Osteoblast (primary cell): Measurements from ENCODE around the gene ZNF790. TPM values are rescaled to one million over a fixed set of nuclear protein-coding genes. Genes with fewer than 3 reads are reported as not detected.

Source experiments
- DNase-seq: peaks from one replicate; pipeline ENCODE4 v3.0.0; 2011; ENCODE audit warnings: low spot score, mixed read lengths; ENCODE audit not compliant: insufficient read length; ENCODE audit errors: missing footprints
- H2AFZ ChIP-seq: 2 replicates; pipeline ENCODE4 v1.6.0; 2011; ENCODE audit warnings: mild to moderate bottlenecking, low read length
- H3K27ac ChIP-seq: 2 replicates; pipeline ENCODE4 v1.5.1; 2011; ENCODE audit warnings: mild to moderate bottlenecking, low read depth, low read length, moderate library complexity
- H3K27me3 ChIP-seq: 2 replicates; pipeline ENCODE4 v1.6.0; 2012; ENCODE audit warnings: mild to moderate bottlenecking, control low read depth, inconsistent platforms, low read length, moderate library complexity; ENCODE audit not compliant: insufficient read depth
- H3K36me3 ChIP-seq: 2 replicates; pipeline ENCODE4 v1.5.1; 2011; ENCODE audit warnings: mild to moderate bottlenecking, low read length, control low read depth, moderate library complexity; ENCODE audit not compliant: insufficient read depth
- H3K4me1 ChIP-seq: 2 replicates; pipeline ENCODE4 v1.5.1; 2011; ENCODE audit warnings: mild to moderate bottlenecking, low read length, control low read depth, moderate library complexity; ENCODE audit not compliant: insufficient read depth
- H3K4me2 ChIP-seq: 2 replicates; pipeline ENCODE4 v1.6.0; 2011; ENCODE audit warnings: mild to moderate bottlenecking, low read length; ENCODE audit not compliant: insufficient read depth
- H3K4me3 ChIP-seq: fragments of 200-600 bp; sonication (generic); 3 replicates; pipeline ENCODE4 v1.5.1; 2012; ENCODE audit warnings: mild to moderate bottlenecking, low read length, inconsistent platforms; ENCODE audit not compliant: insufficient read depth
- H3K79me2 ChIP-seq: 2 replicates; pipeline ENCODE4 v1.6.0; 2012; ENCODE audit warnings: mild to moderate bottlenecking, low read length, control low read depth, inconsistent platforms; ENCODE audit not compliant: insufficient read depth
- H3K9me3 ChIP-seq: 2 replicates; pipeline ENCODE4 v1.5.1; 2011; ENCODE audit warnings: low read depth, low read length, control low read depth
- H4K20me1 ChIP-seq: 2 replicates; pipeline ENCODE4 v1.6.0; 2012; ENCODE audit warnings: mild to moderate bottlenecking, low read length, control low read depth; ENCODE audit not compliant: insufficient read depth
- CTCF ChIP-seq: IDR thresholded peaks from 2 replicates; pipeline ENCODE4 v1.5.1; 2011; ENCODE audit warnings: mild to moderate bottlenecking, low read depth, low read length, moderate library complexity; ENCODE audit errors: extremely low read depth
- total RNA-seq: library from RNA; depleted of rRNA; stranded (reverse); fragments of >200 nt; gene quantifications from 2 replicates; pipeline ENCODE4 v1.2.3, GENCODE V29; 2012

ZNF790 gene
- total RNA-seq, 1 donor = 6.9 TPM

DNA sequence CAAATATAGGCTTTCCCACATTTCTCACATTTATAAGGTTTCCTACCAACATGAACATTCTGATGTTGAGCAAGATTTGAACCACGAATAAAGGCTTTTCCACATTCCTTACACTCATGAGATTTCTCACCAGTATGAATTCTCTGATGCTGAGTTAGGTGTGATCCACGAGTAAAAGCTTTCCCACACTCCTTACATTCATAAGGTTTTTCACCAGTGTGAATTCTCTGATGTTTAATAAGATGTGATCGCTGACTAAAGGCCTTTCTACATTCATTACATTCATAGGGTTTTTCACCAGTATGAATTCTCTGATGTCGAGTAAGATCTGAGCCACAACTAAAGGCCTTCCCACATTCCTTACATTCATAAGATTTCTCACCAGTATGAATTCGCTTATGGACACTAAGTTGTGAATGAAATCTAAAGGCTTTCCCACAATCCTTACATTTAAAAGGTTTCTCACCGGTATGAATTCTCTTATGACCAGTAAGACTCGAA lies 19.0 kb downstream of the ZNF790 start:
- H3K36me3 ChIP-seq = peaks cover 59% of the 10 kb centered on the region
- no peak for TF ChIP-seq CTCF
- H3K4me1 ChIP-seq = no peaks in the 10 kb centered on the region
- H3K79me2 ChIP-seq = no peaks in the 10 kb centered on the region
- no peak overlapping the region for H3K27ac ChIP-seq
- H3K4me2 ChIP-seq = no peak overlapping the region
- no peak overlapping the region for H2AFZ ChIP-seq
- DNase-seq = no peak
- H3K27me3 ChIP-seq = no peaks in the 10 kb centered on the region
- H3K9me3 ChIP-seq = peaks cover 62% of the 10 kb centered on the region
- no peaks in the 10 kb centered on the region for H4K20me1 ChIP-seq
- H3K4me3 ChIP-seq = no peak overlapping the region

DNA sequence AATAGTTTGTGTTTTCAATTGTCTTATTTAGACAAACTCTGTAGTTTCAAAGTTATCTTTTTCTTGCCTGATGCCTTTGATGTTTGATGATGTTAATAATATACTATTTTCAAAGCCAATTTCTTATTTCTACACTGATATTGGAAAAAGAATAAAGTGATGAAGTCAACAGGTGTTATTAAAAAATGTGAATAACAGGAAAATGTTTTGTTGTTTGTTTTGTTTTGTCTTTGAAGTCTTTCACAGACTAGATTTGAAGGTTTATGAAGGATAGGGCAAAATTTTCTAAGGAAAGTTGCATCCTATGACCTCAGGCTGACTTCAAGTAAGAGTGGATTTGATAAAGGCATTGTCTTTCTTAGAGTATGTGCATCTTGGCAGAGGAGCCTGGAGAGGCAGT lies 31.2 kb downstream of the ZNF790 start:
- Histone ChIP-seq H3K79me2 (peaks cover 7% of the 10 kb centered on the region), H3K4me3 (no peak overlapping the region), H3K4me1 (no peaks in the 10 kb centered on the region), H3K9me3 (peaks cover 4% of the 10 kb centered on the region), H3K27ac (no peak overlapping the region), H3K36me3 (peaks cover 31% of the 10 kb centered on the region), H3K27me3 (no peaks in the 10 kb centered on the region), H2AFZ (no peak overlapping the region), H4K20me1 (no peaks in the 10 kb centered on the region), H3K4me2 (no peak overlapping the region)
- TF ChIP-seq CTCF = no peak
- no peak for DNase-seq

DNA sequence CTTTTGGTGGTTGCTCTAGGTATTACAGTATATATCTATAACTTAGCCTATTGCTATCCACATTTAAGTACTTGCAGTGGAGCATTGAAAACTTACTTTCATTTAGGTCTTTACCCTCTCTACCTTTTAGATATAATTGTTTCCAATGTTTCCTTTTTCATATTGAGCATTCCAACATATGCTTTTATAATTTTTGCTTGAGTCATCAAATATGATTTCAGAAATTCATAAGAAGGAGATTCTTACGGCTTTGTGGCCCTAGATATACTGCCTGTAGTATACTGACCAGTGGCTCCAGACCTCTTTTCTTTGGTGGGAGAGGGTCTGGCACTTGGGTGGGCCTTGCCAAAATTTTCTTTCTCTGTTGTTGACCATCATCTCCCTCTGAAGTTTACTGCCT lies 32.8 kb downstream of the ZNF790 start:
- no peak overlapping the region for H3K27ac ChIP-seq
- no peaks in the 10 kb centered on the region for H3K9me3 ChIP-seq
- H3K79me2 ChIP-seq = peaks cover 7% of the 10 kb centered on the region
- H4K20me1 ChIP-seq = no peaks in the 10 kb centered on the region
- peaks cover 32% of the 10 kb centered on the region for H3K36me3 ChIP-seq
- TF ChIP-seq CTCF = no peak
- H3K27me3 ChIP-seq = no peaks in the 10 kb centered on the region
- no peak overlapping the region for H3K4me2 ChIP-seq
- no peak overlapping the region for H3K4me3 ChIP-seq
- no peak overlapping the region for H2AFZ ChIP-seq
- DNase-seq = no peak
- H3K4me1 ChIP-seq = no peaks in the 10 kb centered on the region

DNA sequence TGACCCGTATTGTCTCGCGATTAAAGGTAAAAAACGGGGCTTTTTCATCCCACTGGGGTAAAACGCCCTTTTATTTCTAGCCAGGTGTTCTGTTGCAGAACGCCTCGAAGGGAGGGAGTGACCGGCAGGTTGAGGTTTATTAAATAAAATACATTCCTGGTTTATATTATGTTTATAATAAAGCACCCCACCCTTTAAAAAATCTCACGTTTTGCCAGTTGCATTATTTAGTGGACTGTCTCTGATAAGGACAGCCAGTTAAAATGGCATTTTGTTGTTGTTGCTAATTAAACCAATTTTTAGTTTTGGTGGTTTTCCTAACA lies 40.4 kb downstream of the ZNF790 start:
- H3K27me3 ChIP-seq = no peaks in the 10 kb centered on the region
- H3K27ac ChIP-seq = peak overlapping the region; percentile 78
- peak overlapping the region; percentile 80 for H3K4me2 ChIP-seq
- peak overlapping the region; percentile 99 for H2AFZ ChIP-seq
- no peaks in the 10 kb centered on the region for H3K4me1 ChIP-seq
- H4K20me1 ChIP-seq = no peaks in the 10 kb centered on the region
- peak overlapping the region; percentile 97 for H3K4me3 ChIP-seq
- peaks cover 10% of the 10 kb centered on the region for H3K36me3 ChIP-seq
- no peak for TF ChIP-seq CTCF
- DNase-seq = no peak
- peaks cover 25% of the 10 kb centered on the region for H3K79me2 ChIP-seq
- H3K9me3 ChIP-seq = no peaks in the 10 kb centered on the region
